Measurements from ENCODE around the gene TMEM220. TPM values are rescaled to one million over a fixed set of nuclear protein-coding genes. Genes with fewer than 3 reads are reported as not detected.

Gene TMEM220
- total and polyA plus RNA-seq, 9 donors = 5.4 to 14.1 (median 9.8) TPM

- 86 to 87% (median 87%) methylated on average over 4 of the region's 4 CpGs for WGBS, 3 donors
- Histone ChIP-seq H3K27me3 (no peaks in the 10 kb centered on the region), H3K9me3 (no peaks in the 10 kb centered on the region), H3K4me3 (no peak overlapping the region), H3K4me1 (ENCODE audit: insufficient read depth) (no peaks in the 10 kb centered on the region), H3K27ac (no peak overlapping the region), H3K36me3 (no peaks in the 10 kb centered on the region)
- intact Hi-C loops (cut with DNase I) = no loop called here
- no peak for DNase-seq
- TF ChIP-seq EP300 (IDR thresholded peaks at IDR 0.05) (no peak), CTCF (IDR thresholded peaks at IDR 0.05) (no peak), POLR2A (IDR thresholded peaks at IDR 0.05) (no peak)
Measured at GRCh38 chr17:10767232-10767631, 37.4 kb upstream of the TMEM220 start.

- no peaks in the 10 kb centered on the region for H3K4me1 ChIP-seq (ENCODE audit: insufficient read depth)
- H3K27me3 ChIP-seq = no peaks in the 10 kb centered on the region
- intact Hi-C loops (cut with DNase I) = no loop called here
- H3K9me3 ChIP-seq = no peaks in the 10 kb centered on the region
- no peak overlapping the region for H3K4me3 ChIP-seq
- no peak for DNase-seq
- 83 to 97% (median 87%) methylated on average over 1 of the region's 1 CpG for WGBS, 3 donors
- no peak for TF ChIP-seq CTCF (IDR thresholded peaks at IDR 0.05)
- TF ChIP-seq POLR2A (IDR thresholded peaks at IDR 0.05) = no peak
- no peaks in the 10 kb centered on the region for H3K36me3 ChIP-seq
- H3K27ac ChIP-seq = no peak overlapping the region
Measured at GRCh38 chr17:10762037-10762436, 32.2 kb upstream of the TMEM220 start.

GRCh38 chr17:10761281-10761680 is 31.5 kb upstream of the TMEM220 start:
- intact Hi-C loops (cut with DNase I) = no loop called here
- Histone ChIP-seq H3K27ac (no peak overlapping the region), H3K4me3 (no peak overlapping the region), H3K4me1 (ENCODE audit: insufficient read depth) (no peaks in the 10 kb centered on the region), H3K36me3 (no peaks in the 10 kb centered on the region), H3K27me3 (no peaks in the 10 kb centered on the region), H3K9me3 (no peaks in the 10 kb centered on the region)
- no peak for DNase-seq
- no peak for TF ChIP-seq EP300 (IDR thresholded peaks at IDR 0.05)
- TF ChIP-seq CTCF (IDR thresholded peaks at IDR 0.05) = no peak
- TF ChIP-seq POLR2A (IDR thresholded peaks at IDR 0.05) = no peak
- 70 to 80% (median 72%) methylated on average over 2 of the region's 2 CpGs for WGBS, 3 donors

GRCh38 chr17:10758062-10758461 is 28.2 kb upstream of the TMEM220 start:
- no peaks in the 10 kb centered on the region for H3K9me3 ChIP-seq
- H3K4me1 ChIP-seq (ENCODE audit: insufficient read depth) = no peaks in the 10 kb centered on the region
- no peaks in the 10 kb centered on the region for H3K36me3 ChIP-seq
- H3K27ac ChIP-seq = no peak overlapping the region
- no peak overlapping the region for H3K4me3 ChIP-seq
- TF ChIP-seq POLR2A (IDR thresholded peaks at IDR 0.05) (no peak), EP300 (IDR thresholded peaks at IDR 0.05) (no peak), CTCF (IDR thresholded peaks at IDR 0.05) (no peak)
- 84 to 88% (median 84%) methylated on average over 6 of the region's 6 CpGs for WGBS, 3 donors
- no peaks in the 10 kb centered on the region for H3K27me3 ChIP-seq
- intact Hi-C loops (cut with DNase I) = no loop called here
- no peak for DNase-seq

- intact Hi-C loops (cut with DNase I) = no loop called here
- H3K36me3 ChIP-seq = no peaks in the 10 kb centered on the region
- TF ChIP-seq EP300 (IDR thresholded peaks at IDR 0.05) (no peak), POLR2A (IDR thresholded peaks at IDR 0.05) (no peak), CTCF (IDR thresholded peaks at IDR 0.05) (no peak)
- WGBS, 3 donors = 69 to 73% (median 72%) methylated on average over 2 of the region's 2 CpGs
- no peak overlapping the region for H3K4me3 ChIP-seq
- H3K4me1 ChIP-seq (ENCODE audit: insufficient read depth) = no peaks in the 10 kb centered on the region
- DNase-seq = no peak
- no peaks in the 10 kb centered on the region for H3K27me3 ChIP-seq
- no peaks in the 10 kb centered on the region for H3K9me3 ChIP-seq
- H3K27ac ChIP-seq = no peak overlapping the region
Measured at GRCh38 chr17:10757647-10758046, 27.8 kb upstream of the TMEM220 start.
